ENCODE data around the gene CPPED1.
"Not testable (repeated sequence)": the region's sequence is repeated elsewhere in the genome, so short reads cannot be mapped to it uniquely, and the experiment has no call there.

CPPED1 gene

GRCh38 chr16:12766208-12766607 is 37.5 kb downstream of the CPPED1 start:
- not testable (repeated sequence) for DNase-seq

GRCh38 chr16:12764813-12765488 is 38.7 kb downstream of the CPPED1 start:
- DNase-seq: no peak

DNA sequence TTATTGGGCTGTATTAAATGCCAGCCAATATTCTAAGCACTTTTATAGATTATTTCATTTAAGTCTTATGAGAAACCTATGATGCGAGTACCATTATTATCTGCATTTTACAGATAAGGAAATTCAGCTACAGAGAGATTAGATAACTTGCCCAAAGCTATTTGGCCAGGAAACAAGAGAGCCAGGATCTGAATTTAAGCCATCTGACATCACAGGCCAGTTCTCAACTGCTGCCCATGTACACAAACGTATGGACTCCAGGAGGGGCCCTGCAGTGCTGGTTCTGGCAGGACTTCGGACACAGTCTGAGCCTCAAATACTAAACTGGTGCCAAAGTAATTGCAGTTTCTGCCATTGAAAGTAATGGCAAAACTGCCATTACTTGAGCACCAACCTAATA is 40.2 kb downstream of the CPPED1 start:
- no peak for DNase-seq

GRCh38 chr16:12760819-12761611 is 42.7 kb downstream of the CPPED1 start:
- DNase-seq: no peak

- no peak for DNase-seq
Observed at GRCh38 chr16:12758670-12759558, 44.8 kb downstream of the CPPED1 start.

GRCh38 chr16:12758031-12758669 is 45.5 kb downstream of the CPPED1 start:
- DNase-seq: no peak

- DNase-seq: no peak
Observed at GRCh38 chr16:12757546-12757945, 46.1 kb downstream of the CPPED1 start.

- no peak for DNase-seq
Observed at GRCh38 chr16:12754824-12755543, 48.7 kb downstream of the CPPED1 start.

DNA sequence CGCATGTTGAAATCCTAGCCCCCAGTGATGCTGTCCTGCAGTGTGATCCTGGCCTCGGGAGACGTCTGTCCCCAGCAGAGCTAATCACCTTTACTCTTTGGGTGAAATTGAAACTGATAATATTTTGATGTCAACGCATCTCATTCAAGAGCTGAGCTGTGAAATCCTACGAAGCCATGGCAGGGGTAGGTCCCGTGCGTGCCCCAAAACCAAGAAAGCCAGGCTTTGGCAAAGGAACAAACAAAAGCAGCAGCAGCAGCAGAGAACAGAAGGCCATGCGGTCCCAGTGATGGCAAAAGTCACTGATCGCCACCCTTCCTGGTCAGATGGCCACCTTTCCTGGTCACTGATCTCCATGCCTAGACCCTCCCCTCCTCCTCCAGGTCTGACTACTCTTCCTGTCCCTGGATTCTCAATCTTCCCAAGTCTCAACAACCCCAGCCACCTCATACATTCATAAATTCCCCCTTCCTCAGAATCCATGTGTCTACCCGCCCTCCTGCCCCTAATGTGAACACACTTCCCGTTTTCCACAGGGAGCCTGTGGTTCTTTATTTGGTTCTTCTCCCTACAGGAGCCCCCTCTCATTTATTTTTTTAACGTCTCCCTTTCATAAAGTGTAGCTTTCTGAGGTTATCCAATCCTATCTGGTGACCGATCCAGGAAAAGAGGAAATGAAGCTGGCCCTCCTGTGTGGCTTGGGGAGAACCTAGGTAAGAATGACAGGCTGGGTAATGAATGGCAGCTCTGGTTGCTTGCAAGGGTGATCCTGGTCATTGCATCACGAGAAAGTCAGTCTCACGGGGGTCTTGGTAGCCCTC is 50.3 kb downstream of the CPPED1 start:
- no peak for DNase-seq

GRCh38 chr16:12752159-12752558 is 51.5 kb downstream of the CPPED1 start:
- no peak for DNase-seq

DNA sequence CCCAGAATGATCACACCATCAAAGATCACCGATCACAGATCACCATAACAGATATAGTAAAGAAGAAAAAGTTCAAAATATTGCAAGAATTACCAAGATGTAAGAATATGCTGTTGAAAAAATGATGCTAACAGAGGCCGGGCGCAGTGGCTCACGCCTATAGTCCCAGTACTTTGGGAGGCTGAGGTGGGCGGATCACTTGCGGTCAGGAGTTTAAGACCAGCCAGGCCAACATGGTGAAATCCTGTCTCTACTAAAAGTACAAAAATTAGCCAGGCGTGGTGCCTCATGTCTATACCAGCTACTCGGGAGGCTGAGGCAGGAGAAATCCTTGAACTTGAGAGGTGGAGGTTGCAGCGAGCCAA is 53.2 kb downstream of the CPPED1 start:
- no peak for DNase-seq

DNA sequence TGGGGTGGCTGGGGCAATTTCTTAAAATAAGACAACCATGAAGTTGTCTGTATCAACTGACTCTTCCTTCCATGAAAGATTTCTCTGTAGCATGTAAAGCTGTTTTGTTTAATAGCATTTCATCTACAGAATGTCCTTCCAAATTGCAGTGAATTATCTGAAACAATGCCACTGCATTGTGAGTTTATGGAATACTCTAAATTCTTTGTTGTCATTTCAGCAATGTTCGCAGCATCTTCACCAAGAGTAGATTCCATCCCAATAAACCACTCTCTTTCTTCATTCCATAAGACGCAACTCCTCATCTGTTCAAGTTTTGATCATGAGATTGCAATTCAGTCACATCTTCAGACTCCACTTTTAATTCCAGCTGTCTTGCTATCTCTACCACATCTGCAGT is 54.6 kb downstream of the CPPED1 start:
- no peak for DNase-seq

DNA sequence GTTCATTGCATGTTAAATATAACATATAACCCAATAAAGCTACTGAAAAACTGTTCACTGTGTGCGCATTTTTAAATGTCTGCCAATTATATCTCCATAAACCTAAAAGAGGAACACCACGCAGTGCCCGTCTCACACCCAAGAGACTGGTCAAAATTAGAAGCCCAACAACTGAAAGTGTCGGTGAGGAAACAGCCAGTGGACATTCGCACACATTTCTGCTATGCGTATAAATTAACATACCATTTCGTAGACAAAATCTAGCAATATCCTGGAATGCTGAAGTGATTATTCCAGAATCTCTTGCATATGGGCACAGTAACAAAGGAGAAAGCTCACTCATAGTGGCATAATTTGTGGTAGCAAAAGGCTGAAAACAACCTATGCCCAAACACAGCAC is 55.9 kb downstream of the CPPED1 start:
- DNase-seq: no peak

GRCh38 chr16:12747261-12747660 is 56.4 kb downstream of the CPPED1 start:
- DNase-seq: no peak

- no peak for DNase-seq
Observed at GRCh38 chr16:12744860-12745259, 58.8 kb downstream of the CPPED1 start.

DNA sequence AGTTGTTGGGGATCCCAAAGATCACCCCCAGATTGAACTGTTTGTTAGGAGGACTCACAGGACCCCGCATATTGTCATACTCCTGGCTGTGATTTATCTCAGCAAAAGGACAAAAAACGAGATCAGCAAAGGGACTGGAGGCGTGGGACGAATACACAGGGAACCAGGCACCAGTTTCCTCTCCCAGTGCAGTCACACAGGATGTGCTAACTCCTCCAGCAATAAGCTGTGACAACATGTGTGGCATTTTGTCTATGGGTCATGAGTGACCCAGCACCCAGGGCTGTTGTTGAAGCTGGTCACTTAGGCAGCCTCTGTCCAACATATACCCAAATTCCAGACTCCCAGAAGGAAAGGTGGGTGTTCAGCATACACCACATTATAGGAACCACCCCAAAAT is 60.9 kb downstream of the CPPED1 start:
- DNase-seq: no peak

DNA sequence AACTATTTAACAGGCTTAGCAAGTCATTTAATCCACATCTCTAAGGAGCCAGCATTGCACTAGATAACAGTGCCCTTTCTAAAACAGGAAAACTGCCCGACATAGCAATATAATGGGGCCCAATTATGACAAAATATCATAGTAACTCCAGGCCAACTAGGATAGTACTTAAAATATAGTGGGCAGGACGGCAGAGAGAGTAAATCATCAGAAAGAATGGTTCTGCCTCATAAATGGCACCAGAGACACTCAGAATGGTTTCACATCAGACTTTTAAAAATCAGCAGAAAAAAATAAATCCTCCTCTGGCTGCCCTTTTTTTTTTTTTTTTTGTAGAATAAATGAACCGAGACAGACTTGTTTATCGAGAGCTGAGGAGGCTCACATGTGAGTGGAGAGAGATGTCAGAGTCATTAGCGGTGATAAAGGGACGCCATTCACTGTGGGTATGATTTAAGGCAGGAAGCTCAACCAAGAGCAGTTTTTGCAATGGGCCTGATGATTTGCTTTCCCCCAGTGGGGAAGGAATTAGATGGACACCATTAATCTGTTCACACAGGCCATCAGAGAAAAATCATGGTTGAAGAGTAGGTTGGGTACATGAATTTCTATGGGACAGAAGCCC is 62.6 kb downstream of the CPPED1 start:
- no peak for DNase-seq

DNA sequence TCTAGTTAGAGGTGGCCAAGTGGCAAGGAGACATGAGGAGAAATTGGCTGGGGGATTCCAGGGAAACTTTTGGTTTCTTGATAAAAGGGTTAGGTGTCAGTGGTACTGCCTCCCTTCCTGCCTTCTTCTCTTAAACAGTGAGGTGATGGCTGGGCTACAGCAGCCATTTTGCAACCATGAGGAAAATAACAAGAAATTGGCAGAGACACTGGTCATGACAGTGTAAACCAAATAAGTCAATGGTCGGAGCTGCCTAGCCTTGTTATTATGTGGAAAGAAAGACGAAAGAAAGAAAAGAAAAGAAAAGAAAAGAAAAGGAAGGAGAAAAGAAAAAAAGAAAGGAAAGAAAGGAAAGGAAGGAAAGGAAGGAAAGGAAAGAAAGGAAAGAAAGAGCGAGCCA is 63.9 kb downstream of the CPPED1 start:
- no peak for DNase-seq

GRCh38 chr16:12737563-12737962 is 66.1 kb downstream of the CPPED1 start:
- no peak for DNase-seq

- DNase-seq: no peak
Observed at GRCh38 chr16:12735805-12736204, 67.9 kb downstream of the CPPED1 start.

DNA sequence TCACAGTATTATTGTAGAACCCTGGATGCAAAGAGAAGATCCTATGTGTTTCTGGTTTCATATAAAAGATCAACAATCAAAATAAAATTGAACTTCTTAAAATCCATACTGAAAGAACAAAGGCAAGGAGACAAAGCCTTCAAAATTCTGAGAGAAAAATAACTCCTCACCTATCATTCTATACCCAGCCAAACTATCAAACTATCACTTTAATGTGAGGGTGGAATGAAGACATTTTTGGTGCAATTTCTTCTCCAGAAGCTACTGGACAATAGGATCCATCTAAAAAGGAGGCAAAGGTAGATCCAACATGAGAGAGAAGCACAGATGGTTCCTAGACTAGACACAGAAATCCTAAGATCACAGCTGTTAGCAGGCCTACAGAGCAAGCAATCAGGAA is 71.1 kb downstream of the CPPED1 start:
- no peak for DNase-seq
